Measurements from ENCODE around the gene USP9X. TPM values are rescaled to one million over a fixed set of nuclear protein-coding genes. Genes with fewer than 3 reads are reported as not detected.
A peak's percentile ranks its signal among the peaks of the same experiment; 100 is the strongest.

USP9X gene
- total and polyA plus RNA-seq, 2 experiments from 2014 or later = 23.8 to 114 TPM

DNA sequence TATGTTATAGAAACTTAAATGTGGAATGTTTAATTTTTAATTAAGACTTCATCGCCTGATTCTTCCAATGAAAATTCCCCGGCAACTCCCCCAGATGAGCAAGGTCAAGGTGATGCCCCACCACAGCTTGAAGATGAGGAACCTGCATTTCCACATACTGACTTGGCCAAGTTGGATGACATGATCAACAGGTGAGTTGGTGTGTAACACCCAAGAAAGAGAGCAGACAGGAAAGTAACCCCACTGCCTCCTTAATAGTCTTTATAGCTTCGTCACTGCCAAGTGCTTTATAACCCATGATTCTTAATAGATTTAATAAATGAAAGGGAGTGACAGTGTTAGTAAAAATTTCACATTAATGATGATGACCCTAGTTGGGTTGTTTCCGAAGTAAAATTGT is 43.7 kb downstream of the USP9X start:
- DNase-seq (ENCODE audit: low spot score) = no peak
- Histone ChIP-seq H3K79me2 (peaks cover 76% of the 10 kb centered on the region), H4K20me1 (ENCODE audit: insufficient read depth, poor library complexity, severe bottlenecking) (peaks cover 42% of the 10 kb centered on the region), H3K9me2 (replicated peaks; ENCODE audit: insufficient read depth) (no peaks in the 10 kb centered on the region), H2AFZ (no peak overlapping the region), H3K27ac (no peak overlapping the region), H3K36me3 (replicated peaks; ENCODE audit: insufficient read depth, low read depth) (no peaks in the 10 kb centered on the region), H3K4me3 (no peak overlapping the region), H3K4me2 (no peak overlapping the region), H3K27me3 (no peaks in the 10 kb centered on the region), H3K9me3 (ENCODE audit: low read depth) (no peaks in the 10 kb centered on the region), H3K4me1 (ENCODE audit: insufficient read depth) (no peaks in the 10 kb centered on the region)
- WGBS (ENCODE audit: low lambda C conversion rate, missing lambda C conversion rate) = 97% methylated on average over 4 of the region's 4 CpGs
- TF ChIP-seq EZH2 (IDR thresholded peaks at IDR 0.05; ENCODE audit: borderline replicate concordance) (no peak), CTCF (IDR thresholded peaks at IDR 0.05; ENCODE audit: poor library complexity) (no peak), EZH2phosphoT487 (IDR thresholded peaks at IDR 0.05; ENCODE audit: low read depth, severe bottlenecking, unreplicated experiment) (no peak)

DNA sequence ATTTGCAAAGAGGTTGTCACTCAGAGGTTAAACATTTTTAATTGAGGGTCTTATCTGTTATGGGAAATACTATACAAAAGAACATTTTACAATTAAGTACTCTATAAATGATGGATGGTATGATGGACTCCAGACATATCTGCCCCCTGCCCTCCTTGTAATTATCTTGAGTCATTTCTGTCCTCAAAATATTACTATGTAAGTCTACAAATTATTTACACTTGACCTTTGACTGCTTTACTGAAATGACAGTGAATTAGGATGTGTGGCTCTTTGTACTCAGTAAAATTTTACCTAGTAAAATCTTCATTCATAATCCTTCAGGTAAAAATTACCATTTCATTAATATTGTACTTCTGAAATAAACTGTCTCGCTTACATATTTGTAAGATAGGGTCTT is 46.5 kb downstream of the USP9X start:
- Histone ChIP-seq H3K9me2 (replicated peaks; ENCODE audit: insufficient read depth) (no peaks in the 10 kb centered on the region), H3K9me3 (ENCODE audit: low read depth) (no peaks in the 10 kb centered on the region), H3K27me3 (no peaks in the 10 kb centered on the region), H4K20me1 (ENCODE audit: insufficient read depth, poor library complexity, severe bottlenecking) (peaks cover 34% of the 10 kb centered on the region), H3K36me3 (replicated peaks; ENCODE audit: insufficient read depth, low read depth) (no peaks in the 10 kb centered on the region), H3K4me1 (ENCODE audit: insufficient read depth) (no peaks in the 10 kb centered on the region), H3K4me2 (no peak overlapping the region), H3K27ac (no peak overlapping the region), H3K79me2 (peaks cover 62% of the 10 kb centered on the region), H2AFZ (no peak overlapping the region), H3K4me3 (no peak overlapping the region)
- 95% methylated on average over 1 of the region's 1 CpG for WGBS (ENCODE audit: low lambda C conversion rate, missing lambda C conversion rate)
- DNase-seq (ENCODE audit: low spot score) = no peak
- TF ChIP-seq EZH2phosphoT487 (IDR thresholded peaks at IDR 0.05; ENCODE audit: low read depth, severe bottlenecking, unreplicated experiment) (no peak), CTCF (IDR thresholded peaks at IDR 0.05; ENCODE audit: poor library complexity) (no peak), EZH2 (IDR thresholded peaks at IDR 0.05; ENCODE audit: borderline replicate concordance) (no peak)

- no peak overlapping the region for H3K27ac ChIP-seq
- H3K4me3 ChIP-seq = no peak overlapping the region
- no peaks in the 10 kb centered on the region for H3K9me3 ChIP-seq (ENCODE audit: low read depth)
- H3K79me2 ChIP-seq = peaks cover 55% of the 10 kb centered on the region
- peaks cover 17% of the 10 kb centered on the region for H4K20me1 ChIP-seq (ENCODE audit: insufficient read depth, poor library complexity, severe bottlenecking)
- no peaks in the 10 kb centered on the region for H3K36me3 ChIP-seq (replicated peaks; ENCODE audit: insufficient read depth, low read depth)
- H2AFZ ChIP-seq = no peak overlapping the region
- H3K27me3 ChIP-seq = no peaks in the 10 kb centered on the region
- no peak overlapping the region for H3K4me2 ChIP-seq
- TF ChIP-seq EZH2phosphoT487 (IDR thresholded peaks at IDR 0.05; ENCODE audit: low read depth, severe bottlenecking, unreplicated experiment) (no peak), CTCF (IDR thresholded peaks at IDR 0.05; ENCODE audit: poor library complexity) (no peak), EZH2 (IDR thresholded peaks at IDR 0.05; ENCODE audit: borderline replicate concordance) (no peak)
- 84% methylated on average over 6 of the region's 6 CpGs for WGBS (ENCODE audit: low lambda C conversion rate, missing lambda C conversion rate)
- H3K4me1 ChIP-seq (ENCODE audit: insufficient read depth) = no peaks in the 10 kb centered on the region
- H3K9me2 ChIP-seq (replicated peaks; ENCODE audit: insufficient read depth) = no peaks in the 10 kb centered on the region
- no peak for DNase-seq (ENCODE audit: low spot score)
Measured at GRCh38 chrX:41133551-41133950, 48.3 kb downstream of the USP9X start.

GRCh38 chrX:41137589-41137988 is 52.3 kb downstream of the USP9X start:
- Histone ChIP-seq H3K27ac (no peak overlapping the region), H4K20me1 (ENCODE audit: insufficient read depth, poor library complexity, severe bottlenecking) (peaks cover 12% of the 10 kb centered on the region), H2AFZ (no peak overlapping the region), H3K4me3 (no peak overlapping the region), H3K27me3 (no peaks in the 10 kb centered on the region), H3K9me3 (ENCODE audit: low read depth) (no peaks in the 10 kb centered on the region), H3K4me2 (no peak overlapping the region), H3K36me3 (replicated peaks; ENCODE audit: insufficient read depth, low read depth) (no peaks in the 10 kb centered on the region), H3K79me2 (peaks cover 29% of the 10 kb centered on the region), H3K4me1 (ENCODE audit: insufficient read depth) (no peaks in the 10 kb centered on the region), H3K9me2 (replicated peaks; ENCODE audit: insufficient read depth) (no peaks in the 10 kb centered on the region)
- no peak for DNase-seq (ENCODE audit: low spot score)
- TF ChIP-seq CTCF (IDR thresholded peaks at IDR 0.05; ENCODE audit: poor library complexity) (peak; percentile 48), EZH2phosphoT487 (IDR thresholded peaks at IDR 0.05; ENCODE audit: low read depth, severe bottlenecking, unreplicated experiment) (no peak), EZH2 (IDR thresholded peaks at IDR 0.05; ENCODE audit: borderline replicate concordance) (no peak)
